Stimulated activated CD8-positive, alpha-beta memory T cell treated with anti-CD3 and anti-CD28 coated beads, Interleukin-7, amount 100 ng/mL, for 1 hour (primary cell): Measurements from ENCODE around the gene RCSD1.
A peak's percentile ranks its signal among the peaks of the same experiment; 100 is the strongest.

Experiments used
- DNase-seq, 2 donors: peaks; one replicate each; pipeline ENCODE4 v3.0.0-alpha.2; 2020; ENCODE audit warnings: low read depth in 2 of 2

Gene RCSD1

DNA sequence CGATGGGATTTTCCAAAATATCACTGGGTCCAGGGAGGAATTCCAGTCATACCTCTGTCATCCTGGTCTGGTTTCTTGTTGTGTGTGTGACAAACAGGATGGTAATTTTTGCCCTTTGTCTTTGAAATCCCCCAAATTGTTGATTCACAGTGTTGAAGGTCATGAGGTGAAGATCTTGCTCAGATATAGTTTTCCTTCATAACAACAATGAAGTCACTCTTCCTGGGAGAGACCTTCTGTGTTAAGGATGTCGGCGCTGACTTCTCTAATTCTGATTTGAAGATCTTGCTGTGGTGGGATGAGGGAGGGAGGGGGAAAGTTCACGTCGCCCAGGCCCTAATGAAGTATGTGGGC, 59.5 kb downstream of the RCSD1 start:
- no peak for DNase-seq

DNA sequence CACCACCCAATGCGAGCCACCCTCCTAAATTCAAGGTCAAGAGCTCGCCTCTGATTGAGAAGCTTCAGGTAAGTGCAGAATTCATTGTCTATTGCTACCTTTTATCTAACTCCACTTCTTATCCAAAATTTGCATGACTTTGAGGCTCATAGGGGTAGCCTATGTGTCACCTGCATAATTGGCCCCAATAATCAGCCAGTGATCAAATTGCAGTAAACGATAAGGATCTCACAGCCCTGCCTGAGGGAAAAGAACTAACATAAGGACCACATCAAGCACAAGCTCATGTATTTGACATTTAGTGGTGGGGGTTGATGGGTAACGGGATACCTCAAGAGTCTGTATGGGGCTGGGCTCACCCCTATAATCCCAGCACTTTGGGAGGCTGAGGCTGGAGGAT, 60.0 kb downstream of the RCSD1 start:
- DNase-seq, result no peak

DNA sequence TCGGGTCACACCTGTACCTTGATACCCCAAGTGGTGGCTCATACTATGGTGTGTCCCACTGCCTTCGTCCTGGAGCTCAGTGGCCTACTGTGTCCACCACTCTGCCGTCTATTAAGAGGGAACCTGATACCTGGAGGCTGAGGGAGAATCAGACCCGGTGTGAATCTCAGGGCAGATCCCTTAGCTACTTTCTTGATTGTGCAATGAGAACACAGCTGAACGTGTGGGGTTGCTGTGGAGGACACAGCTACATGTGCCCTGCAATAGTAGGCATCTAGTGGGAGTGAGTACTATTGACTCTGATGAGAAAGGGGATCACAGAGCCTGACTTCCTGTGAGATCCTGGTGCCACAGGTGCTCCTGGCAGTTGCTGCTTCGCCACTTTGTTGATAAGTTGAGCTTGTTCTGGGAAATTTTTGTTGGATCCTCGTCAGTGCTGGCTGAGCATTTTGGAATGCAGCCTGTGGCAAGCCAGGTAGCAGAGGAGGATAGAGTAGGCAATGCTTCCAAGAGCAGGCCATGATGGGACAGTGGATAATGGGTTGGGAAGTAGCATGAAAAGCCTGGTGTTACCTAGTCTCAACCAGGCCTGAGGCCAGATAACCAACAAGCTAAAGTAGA, 63.5 kb downstream of the RCSD1 start:
- no peak for DNase-seq

DNA sequence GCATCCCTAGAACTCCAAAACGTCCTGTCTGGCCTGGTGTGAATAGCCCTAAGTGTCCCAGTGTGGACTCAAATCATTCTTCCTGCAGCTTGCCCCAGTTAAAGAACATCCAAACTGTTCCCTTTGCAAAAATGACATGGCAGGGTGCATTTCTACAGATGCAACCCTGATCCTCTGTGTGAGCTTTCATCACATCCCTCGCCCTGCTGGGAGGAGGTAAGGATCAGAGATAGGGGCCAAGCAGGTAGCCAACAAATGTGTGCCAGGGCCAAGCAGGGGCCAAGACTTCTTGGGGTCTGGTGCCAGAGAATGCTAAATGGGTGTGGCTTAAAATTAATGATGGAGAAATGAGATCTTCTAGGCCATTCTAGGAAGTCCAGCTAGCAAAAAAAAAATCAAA, 64.7 kb downstream of the RCSD1 start:
- no peak for DNase-seq

DNA sequence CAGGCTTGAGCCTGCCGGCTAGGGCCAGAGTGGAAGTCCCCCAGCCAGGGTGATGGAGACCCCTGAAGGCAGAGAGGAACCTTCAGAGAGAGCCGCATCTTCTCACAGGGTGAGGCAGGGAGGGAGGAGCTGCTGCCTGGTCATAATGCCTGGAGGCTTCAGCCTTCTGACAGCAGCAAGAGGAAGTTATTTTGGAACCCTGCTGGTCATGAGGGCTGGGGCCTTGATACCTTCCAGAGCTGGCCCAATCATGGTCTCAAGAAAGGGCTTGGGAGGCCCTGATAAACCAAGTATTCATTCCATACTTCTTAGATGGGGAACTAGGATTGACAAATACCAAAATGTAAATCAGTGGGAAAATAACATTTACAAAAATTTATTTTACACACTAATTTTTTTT, 65.1 kb downstream of the RCSD1 start:
- no peak for DNase-seq

DNA sequence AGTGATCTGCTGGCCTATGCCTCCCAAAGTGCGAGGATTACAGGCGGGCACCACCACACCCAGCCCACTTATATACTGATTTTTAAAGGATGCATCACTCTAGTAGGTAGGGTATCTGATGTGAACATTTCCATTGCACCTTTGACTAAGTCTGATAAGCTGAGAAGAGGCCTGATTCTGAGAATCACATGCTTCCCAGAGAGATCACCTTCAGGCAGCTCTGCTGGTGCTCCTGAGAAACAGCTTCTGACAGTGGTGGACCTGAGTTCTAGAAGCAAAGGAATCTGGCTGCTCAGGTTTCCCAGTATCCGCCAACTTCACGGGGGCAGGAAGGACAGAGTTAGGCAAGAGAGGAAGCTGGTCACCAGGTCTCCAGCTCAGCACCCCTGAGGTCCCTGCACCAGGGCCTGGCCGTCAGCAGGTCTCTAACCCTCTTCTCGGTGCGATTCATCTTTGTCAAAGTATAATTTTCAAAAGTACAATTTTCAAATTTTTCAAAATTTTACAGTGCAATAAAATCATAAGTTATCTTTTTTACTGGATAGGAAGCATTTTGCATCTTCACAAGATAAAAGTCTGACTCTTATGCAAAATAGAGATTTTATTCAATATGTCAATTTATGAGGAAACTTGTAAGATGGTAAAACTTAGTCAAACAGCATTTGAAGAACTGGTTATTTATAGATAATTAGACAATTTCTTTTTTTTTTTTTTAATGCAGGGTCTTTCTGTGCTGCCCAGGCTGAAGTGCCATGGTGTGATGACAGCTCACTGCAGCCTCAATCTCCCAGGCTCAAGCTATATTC, 65.9 kb downstream of the RCSD1 start:
- no peak for DNase-seq

GRCh38 chr1:167697667-167698141, 67.7 kb downstream of the RCSD1 start:
- DNase-seq, result no peak

DNA sequence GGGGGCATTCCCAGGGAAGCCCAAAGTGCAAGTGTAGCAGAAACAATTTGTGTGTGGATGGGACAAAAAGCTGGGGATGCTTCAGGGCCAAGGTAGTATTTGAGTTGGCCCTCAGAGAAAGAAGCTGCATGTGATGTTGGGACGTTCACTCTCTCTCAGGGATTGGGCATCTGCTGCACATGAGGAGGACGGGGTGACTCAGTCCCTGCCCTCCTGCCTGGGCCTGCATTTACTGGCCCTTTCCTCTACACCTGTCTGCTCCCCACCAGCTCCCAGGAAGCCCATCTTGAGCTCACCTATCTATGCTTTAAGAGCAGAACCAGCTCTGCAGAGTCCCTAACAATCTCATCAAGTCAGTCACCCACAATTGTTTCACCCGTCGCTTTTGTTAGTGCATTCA, 68.3 kb downstream of the RCSD1 start:
- DNase-seq, result no peak

DNA sequence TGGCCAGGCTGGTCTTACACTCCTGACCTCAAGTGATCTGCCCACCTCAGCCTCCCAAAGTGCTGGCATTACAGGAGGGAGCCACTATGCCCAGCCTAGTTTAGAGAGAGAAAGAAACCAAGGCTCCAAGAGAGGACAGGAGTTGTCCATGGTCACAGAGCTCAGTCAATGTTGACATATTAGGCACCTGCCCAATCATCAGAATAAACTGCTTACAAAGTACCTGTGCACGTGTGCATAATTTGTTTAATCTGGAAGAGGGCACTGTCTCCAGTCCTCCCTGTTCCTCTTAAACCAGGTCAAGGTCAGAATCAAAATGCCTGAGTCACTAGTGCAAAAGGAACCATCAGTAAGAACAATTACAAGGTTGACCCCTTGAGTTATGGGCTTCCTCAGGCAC, 71.5 kb downstream of the RCSD1 start:
- DNase-seq, result no peak

- DNase-seq, result no peak
Measured at GRCh38 chr1:167703557-167703956, 73.5 kb downstream of the RCSD1 start.

DNA sequence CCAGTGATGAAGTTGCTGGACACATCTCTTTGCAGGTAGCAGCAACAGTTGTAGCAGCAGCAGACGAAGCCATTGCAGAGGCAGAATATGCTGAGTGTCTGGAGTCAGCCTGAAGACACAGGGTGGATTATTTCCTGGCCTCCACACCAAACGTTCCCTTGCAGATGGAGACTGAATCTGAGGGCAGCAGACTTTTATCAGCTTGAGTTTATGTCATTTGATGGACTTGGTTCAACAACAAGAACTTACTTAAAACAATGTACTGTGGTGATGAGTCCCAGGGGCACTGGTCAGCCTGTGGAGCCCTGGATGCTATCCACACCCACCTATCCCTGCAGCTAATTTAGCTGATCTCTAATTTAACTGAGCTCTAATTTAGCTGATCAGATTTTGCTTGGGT, 74.7 kb downstream of the RCSD1 start:
- DNase-seq, result no peak

DNA sequence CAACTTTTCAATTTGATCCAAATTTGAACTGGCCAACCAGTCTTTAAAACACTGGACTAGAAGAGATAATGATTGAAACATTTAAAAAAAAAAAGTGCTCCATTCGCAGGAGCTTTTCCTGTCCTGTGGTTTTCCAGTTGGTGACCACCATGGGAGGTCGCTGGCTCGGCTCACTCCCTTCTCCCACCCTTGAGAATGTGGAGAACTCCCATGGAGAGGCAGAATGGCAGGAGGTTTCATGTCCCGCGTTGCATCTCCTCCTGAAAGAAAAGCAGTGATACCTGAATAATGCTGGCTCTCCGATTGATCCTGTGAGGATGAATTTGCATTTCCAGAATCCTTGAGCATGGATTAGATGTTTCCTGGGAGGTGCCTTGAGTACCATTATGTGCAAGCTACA, 75.2 kb downstream of the RCSD1 start:
- DNase-seq, result no peak

DNA sequence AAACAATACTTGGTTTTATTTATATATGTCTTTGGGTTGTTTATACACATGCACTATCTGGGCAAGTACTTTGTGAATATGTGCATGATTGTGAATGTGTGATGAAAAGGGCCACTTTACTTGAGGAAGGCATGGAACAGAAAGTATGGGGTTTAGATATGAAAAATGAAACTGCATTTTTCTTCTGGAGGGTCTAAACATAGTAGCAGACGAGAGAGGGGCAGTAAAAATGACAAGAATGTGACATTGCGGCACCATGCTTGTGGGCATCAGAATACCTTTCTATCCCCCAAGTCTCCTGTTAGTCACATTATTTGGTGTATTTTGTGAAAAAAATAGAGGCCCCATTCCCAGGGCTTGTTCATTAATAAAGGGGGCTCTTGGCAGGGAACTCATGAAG, 76.3 kb downstream of the RCSD1 start:
- DNase-seq, result no peak

DNA sequence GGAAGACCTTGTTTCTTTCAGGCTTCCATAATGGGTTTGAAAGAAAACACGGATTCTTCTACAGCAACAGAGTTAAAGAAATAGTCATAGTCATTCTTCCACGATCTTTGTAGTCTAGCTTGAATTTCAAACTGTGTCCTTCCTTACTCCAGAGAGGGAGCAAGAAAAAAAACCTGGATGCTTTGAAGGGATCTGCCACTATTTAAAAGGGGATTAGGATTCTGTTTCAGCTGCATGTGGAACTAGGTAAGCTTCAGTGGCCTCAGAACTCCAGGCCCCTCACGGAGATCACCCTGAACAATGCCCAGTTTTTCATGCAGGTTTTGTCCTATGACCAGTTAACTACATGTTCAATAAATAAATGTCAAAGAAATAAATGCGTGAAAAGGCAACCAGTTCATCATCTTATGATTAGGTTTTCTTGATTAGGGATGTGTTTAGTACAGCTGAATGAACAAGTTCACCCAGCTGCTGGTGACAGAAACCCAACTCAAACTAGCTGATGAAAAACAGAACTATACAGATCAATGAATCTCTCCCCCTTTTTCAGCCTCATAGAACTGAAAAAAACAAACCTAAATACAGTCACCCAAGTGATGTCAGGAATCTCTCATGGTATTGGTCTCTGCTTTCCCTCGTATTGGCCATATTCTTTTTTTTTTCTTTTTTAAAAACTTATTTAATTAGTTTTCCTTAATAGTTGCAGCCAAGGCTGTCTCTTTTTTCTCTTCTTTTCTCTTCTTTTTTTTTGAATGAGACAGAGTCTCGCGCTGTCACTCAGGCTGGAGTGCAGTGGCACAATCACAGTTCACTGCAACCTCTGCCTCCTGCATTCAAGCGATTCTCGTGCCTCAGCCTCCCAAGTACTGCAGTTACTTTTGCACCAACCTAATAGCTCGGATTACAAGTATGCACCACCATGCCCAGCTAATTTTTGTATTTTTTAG, 77.2 kb downstream of the RCSD1 start:
- DNase-seq, result no peak

DNA sequence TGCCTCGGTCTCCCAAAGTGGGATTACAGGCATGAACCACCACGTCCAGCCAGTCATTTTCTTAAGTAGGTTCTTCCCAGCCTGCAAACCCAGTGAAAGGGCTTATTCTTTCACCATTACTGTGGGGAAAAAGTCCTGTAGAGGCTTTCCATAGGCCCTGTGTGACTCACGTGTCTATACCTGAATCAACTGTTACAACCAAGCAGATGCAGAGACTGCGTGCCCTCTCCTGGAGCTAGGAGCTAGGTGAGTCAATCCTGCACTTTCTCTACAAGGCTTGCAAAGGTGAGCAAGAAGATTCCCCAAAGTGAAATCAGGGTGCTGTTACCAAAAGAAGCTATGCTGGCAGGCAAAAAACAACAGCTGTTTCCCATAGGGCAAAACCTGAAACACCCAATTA, 77.9 kb downstream of the RCSD1 start:
- no peak for DNase-seq

DNA sequence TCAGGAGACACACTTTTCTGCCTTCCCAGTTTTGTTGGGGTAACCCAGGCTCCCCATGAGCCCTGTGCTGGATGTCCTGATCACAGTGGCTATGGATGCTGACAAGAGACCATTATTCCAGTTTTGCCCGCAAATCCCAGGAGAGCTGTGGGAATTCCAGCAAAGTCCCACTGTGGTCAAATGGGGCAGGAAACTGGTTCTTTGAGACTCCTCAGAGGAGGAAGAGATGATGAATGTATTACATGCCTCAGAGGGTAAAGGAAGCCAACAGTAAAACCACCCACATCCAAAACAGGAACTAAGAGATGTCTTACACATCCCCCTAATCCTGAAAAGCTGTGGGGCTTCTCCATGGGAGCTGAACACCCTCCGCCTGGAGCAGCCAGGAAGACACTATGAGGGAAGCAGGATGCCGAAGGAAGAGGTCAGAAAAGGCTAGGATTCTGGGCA, 78.9 kb downstream of the RCSD1 start:
- no peak for DNase-seq

- DNase-seq, result no peak
Measured at GRCh38 chr1:167710836-167711235, 80.8 kb downstream of the RCSD1 start.

GRCh38 chr1:167711797-167712196, 81.8 kb downstream of the RCSD1 start:
- no peak for DNase-seq

DNA sequence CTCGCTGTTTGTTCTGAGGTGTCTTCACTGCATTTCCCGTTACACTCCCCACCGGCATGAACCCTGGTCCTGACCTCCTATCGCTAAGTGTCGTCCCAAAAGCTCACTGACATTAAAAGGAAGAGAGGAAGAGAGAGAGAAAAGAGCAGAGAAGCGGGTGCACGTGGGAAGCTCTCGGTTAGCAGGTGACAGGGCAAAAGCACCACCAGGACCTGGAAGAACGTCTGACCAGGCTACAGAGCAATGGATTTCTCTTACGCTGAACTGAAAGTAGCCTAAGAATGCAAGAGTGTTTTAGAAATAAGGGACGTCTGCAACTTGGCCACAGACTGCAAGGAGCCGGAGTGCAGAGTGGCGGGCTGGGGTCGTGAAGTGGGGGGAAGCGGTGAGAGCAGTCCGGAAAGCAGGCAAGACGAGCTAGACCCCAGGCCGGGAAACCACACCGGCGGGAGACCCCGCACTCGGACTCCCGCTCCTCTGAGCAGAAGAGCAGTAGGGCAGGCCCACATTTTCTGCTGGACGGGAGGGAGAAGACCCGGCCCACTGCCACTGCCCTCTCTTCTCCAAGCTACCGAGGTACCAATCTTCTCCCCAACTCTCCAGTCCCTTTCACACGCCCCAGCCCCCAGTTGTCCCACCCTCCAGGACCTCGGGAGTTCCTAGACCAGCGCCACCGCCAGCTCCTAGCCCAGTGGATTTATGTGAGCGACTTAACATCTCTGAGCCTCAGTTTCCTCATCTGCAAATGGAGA, 83.5 kb downstream of the RCSD1 start:
- no peak for DNase-seq

GRCh38 chr1:167714098-167714438, 84.0 kb downstream of the RCSD1 start:
- DNase-seq, result no peak

GRCh38 chr1:167714439-167715156, 84.6 kb downstream of the RCSD1 start:
- DNase-seq, result peak; percentile 80 to 88
